K562 (cell line): ENCODE data around the gene UQCC5. TPM values are rescaled to one million over a fixed set of nuclear protein-coding genes. Genes with fewer than 3 reads are reported as not detected.

Source experiments
- ATAC-seq: fragments of 200-7000 bp; cut with Tn5 transposase; 3 replicates; pipeline ENCODE4 v1.9.1; 2020; ENCODE audit warnings: moderate library complexity
- BruUV-seq: library from RNA; stranded (reverse); fragments of 400-500 nt; replicated peaks from 2 replicates; lab custom pipeline; 2021; lab: Mats Ljungman, UMichigan
- CTCF ChIA-PET: fragments of 300-600 bp; formaldehyde crosslinking; extraction: SDS; loops from one replicate; lab custom pipeline; 2021; ENCODE audit warnings: low intra/inter-chr PET ratio; lab: Yijun Ruan, JAX
- POLR2A ChIA-PET: fragments of 300-600, 350-650 bp; sonication (Branson Sonifier 250); formaldehyde crosslinking; extraction: SDS; loops from one replicate; lab custom pipeline; 2021; ENCODE audit warnings: antibody characterized with exemption, inconsistent platforms; lab: Yijun Ruan, JAX
- DNase-seq, 4 experiments: peaks; one replicate each; pipeline versions ENCODE4 v3.0.0 to v3.0.0-alpha.2; 2011 to 2018; ENCODE audit warnings: low spot score in 3 of 4, mixed read lengths in 3 of 4; ENCODE audit errors: extremely low read depth in 1 of 4
- FAIRE-seq: peaks from 2 replicates; lab custom pipeline; 2011; peaks lifted over from hg19 to GRCh38; lab: Jason Lieb, UNC
- H2AFZ ChIP-seq: 2 replicates; pipeline ENCODE4 v1.6.0; 2011; ENCODE audit warnings: low read depth, low read length, control low read depth, inconsistent platforms
- H3K27ac ChIP-seq: fragments of 200-600 bp; 3 replicates; pipeline ENCODE4 v1.8.0; 2011; ENCODE audit warnings: low read depth, mild to moderate bottlenecking, control low read depth, inconsistent platforms, low read length, moderate library complexity, mixed read lengths; ENCODE audit errors: extremely low read depth
- H3K27me3 ChIP-seq, 2 experiments: fragments of 300-600 bp in 1 of 2; 2 replicates in 1 of 2; 3 replicates in 1 of 2; pipeline versions ENCODE4 v1.6.0 to v1.8.0; 2011; ENCODE audit warnings: inconsistent platforms in 2 of 2, low read length in 2 of 2, mild to moderate bottlenecking in 1 of 2, mixed read lengths in 1 of 2, moderate library complexity in 1 of 2; ENCODE audit not compliant: control insufficient read depth in 2 of 2, insufficient read depth in 2 of 2
- H3K36me3 ChIP-seq: fragments of 300-600 bp; 3 replicates; pipeline ENCODE4 v1.8.0; 2011; ENCODE audit warnings: mild to moderate bottlenecking, low read length, inconsistent platforms; ENCODE audit not compliant: control insufficient read depth, insufficient read depth
- H3K4me1 ChIP-seq, 2 experiments: fragments of 200-600 bp in 1 of 2; replicated peaks in 1 of 2; 2 replicates in 1 of 2; 3 replicates in 1 of 2; pipeline versions ENCODE4 v1.5.1 to v1.8.0; 2011; ENCODE audit warnings: inconsistent platforms in 2 of 2, low read length in 2 of 2, mild to moderate bottlenecking in 1 of 2, mixed read lengths in 1 of 2, moderate library complexity in 1 of 2; ENCODE audit not compliant: control insufficient read depth in 2 of 2, insufficient read depth in 2 of 2
- H3K4me2 ChIP-seq: 2 replicates; pipeline ENCODE4 v1.6.1; 2011; ENCODE audit warnings: low read length, control low read depth, inconsistent platforms, mixed read lengths; ENCODE audit not compliant: insufficient read depth
- H3K4me3 ChIP-seq: fragments of 200-600 bp; sonication (generic), shearing (Covaris generic); 2 replicates; pipeline ENCODE4 v1.5.1; 2016; ENCODE audit warnings: control low read depth, inconsistent platforms
- H3K79me2 ChIP-seq: fragments of 200-600 bp; 3 replicates; pipeline ENCODE4 v1.8.0; 2011; ENCODE audit warnings: low read length, inconsistent platforms; ENCODE audit not compliant: control insufficient read depth, insufficient read depth
- H3K9ac ChIP-seq, 2 experiments: 2 replicates each; pipeline versions ENCODE4 v1.6.0 to v1.6.1; 2011; ENCODE audit warnings: low read depth in 2 of 2, low read length in 2 of 2, control low read depth in 1 of 2, inconsistent platforms in 1 of 2, mild to moderate bottlenecking in 1 of 2, mixed read lengths in 1 of 2; ENCODE audit not compliant: insufficient read depth in 1 of 2
- H3K9me1 ChIP-seq: one replicate; pipeline ENCODE4 v1.6.0; 2011; ENCODE audit warnings: inconsistent platforms, mild to moderate bottlenecking, low read length, moderate library complexity; ENCODE audit not compliant: control insufficient read depth, insufficient read depth
- H3K9me3 ChIP-seq: replicated peaks from 2 replicates; pipeline ENCODE4 v1.5.1; 2011; ENCODE audit warnings: low read depth, low read length, inconsistent platforms; ENCODE audit not compliant: control insufficient read depth, insufficient read depth
- H4K20me1 ChIP-seq: replicated peaks from 2 replicates; pipeline ENCODE4 v1.6.1; 2011; ENCODE audit warnings: low read length, inconsistent platforms, mixed read lengths; ENCODE audit not compliant: control insufficient read depth, insufficient read depth
- BRCA1 ChIP-seq, 2 experiments: fragments of 450-650 bp in 1 of 2; sonication (generic) in 1 of 2; formaldehyde crosslinking in 1 of 2; IDR thresholded peaks; 2 replicates each; pipeline versions ENCODE4 v1.5.0 to v1.6.1; 2017 to 2020; ENCODE audit warnings: mild to moderate bottlenecking in 1 of 2, missing genetic modification reagents in 1 of 2
- IRF2 ChIP-seq: sonication (generic); formaldehyde crosslinking; IDR thresholded peaks from 2 replicates; pipeline ENCODE4 v1.8.1; 2022; ENCODE audit warnings: mild to moderate bottlenecking, missing genetic modification reagents
- POLR2G ChIP-seq: fragments of 200-400 bp; formaldehyde crosslinking; IDR thresholded peaks from 2 replicates; pipeline ENCODE4 v1.6.1; 2017; ENCODE audit warnings: low read depth, mild to moderate bottlenecking, antibody characterized with exemption, low read length, moderate library complexity
- WGBS: fragments of 100-300 bp; shearing (Covaris generic); methylation state at CpG from one replicate; pipeline ENCODE4 v1.1.6; 2016; ENCODE audit warnings: low coverage, mixed read lengths; ENCODE audit not compliant: insufficient coverage; ENCODE audit errors: missing lambda C conversion rate; 5-methylcytosine and 5-hydroxymethylcytosine counted together
- in situ Hi-C: fragments of 300-500 bp; cut with MboI; formaldehyde crosslinking; loops from 4 replicates; pipeline ENCODE4 v1.15.0; 2018; ENCODE audit warnings: inconsistent platforms, mixed read lengths
- intact Hi-C: fragments of 100-400 bp; cut with micrococcal nuclease; formaldehyde crosslinking; loops from 2 replicates; pipeline ENCODE4 v1.14.2; 2022
- polyA plus RNA-seq, 8 experiments: library from polyadenylated mRNA; depleted of rRNA in 4 of 8; stranded (reverse) in 5 of 8; unstranded in 3 of 8; fragments of >200 nt; fragmentation: Nextera tagmentation in 2 of 8; fragmentation: Illumina TruSeq in 1 of 8; extraction: Ambion mirVana in 2 of 8; extraction: Trizol in 1 of 8; gene quantifications; 2 replicates each; pipeline versions ENCODE4 v1.2.1 to v1.2.3, GENCODE V29; 2011 to 2014; ENCODE audit warnings: inconsistent platforms in 1 of 8, missing spikeins in 1 of 8
- total RNA-seq, 7 experiments: library from RNA; depleted of rRNA in 6 of 7; stranded (reverse); fragments of >200 nt in 6 of 7; fragmentation: Illumina TruSeq in 2 of 7; extraction: Trizol in 2 of 7; gene quantifications; 2 replicates each; pipeline versions ENCODE4 v1.2.1 to v1.2.3, GENCODE V29; 2011 to 2021; ENCODE audit warnings: low replicate concordance in 1 of 7

The UQCC5 gene
- total and polyA plus RNA-seq, 9 of the 15 experiments (the other 6 are each of a cell fraction or from before 2014, with no cell fraction given) = 10.2 to 55.4 (median 33.8) TPM

DNA sequence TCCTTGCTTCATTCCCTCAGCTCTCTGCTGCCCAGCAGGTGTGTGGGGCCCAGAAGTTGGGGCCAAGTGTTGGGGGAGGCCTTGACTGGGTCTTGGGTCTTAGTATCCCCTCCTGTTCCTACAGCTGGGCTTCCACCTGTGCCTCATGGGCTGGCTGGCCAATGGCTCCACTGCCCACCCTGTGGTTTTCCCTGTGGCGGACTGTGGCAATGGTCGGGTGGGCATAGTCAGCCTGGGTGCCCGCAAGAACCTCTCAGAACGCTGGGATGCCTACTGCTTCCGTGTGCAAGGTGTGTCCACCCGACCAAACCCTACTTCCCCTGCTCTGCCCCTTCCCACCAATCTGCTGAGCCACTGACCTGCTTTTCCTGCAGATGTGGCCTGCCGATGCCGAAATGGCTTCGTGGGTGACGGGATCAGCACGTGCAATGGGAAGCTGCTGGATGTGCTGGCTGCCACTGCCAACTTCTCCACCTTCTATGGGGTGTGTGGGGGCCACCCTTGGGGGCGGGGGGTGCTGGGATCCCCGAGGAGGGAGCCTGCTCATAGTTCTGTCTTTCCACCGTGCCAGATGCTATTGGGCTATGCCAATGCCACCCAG, 13.7 kb upstream of the UQCC5 start:
- no TSS peak for BruUV-seq
- TF ChIP-seq BRCA1 (IDR thresholded peaks at IDR 0.05) (no peak), BRCA1 (CRISPR knock-in tag; IDR thresholded peaks at IDR 0.05) (no peak), POLR2G (peak; percentile 39; the same call in 1 of the 2 replicates), IRF2 (CRISPR knock-in tag) (no peak)
- ChIA-PET POLR2A (no interaction called here), CTCF (no interaction called here)
- intact Hi-C loops (no loop called here), in situ Hi-C loops (no loop called here)
- Histone ChIP-seq H3K9me3 (no peaks in the 10 kb centered on the region), H3K36me3 (peaks cover 42% of the 10 kb centered on the region; the same call in 2 of the 3 replicates), H3K9ac (no peak overlapping the region), H3K27me3 (no peaks in the 10 kb centered on the region), H3K9me1 (no peaks in the 10 kb centered on the region), H3K27ac (no peak overlapping the region), H2AFZ (no peak overlapping the region), H3K4me2 (no peak overlapping the region), H3K79me2 (no peaks in the 10 kb centered on the region), H4K20me1 (no peaks in the 10 kb centered on the region), H3K4me1 (peaks cover 12 to 64% of the 10 kb centered on the region in 2 experiments; a peak in 4 of 5 replicates), H3K4me3 (no peak overlapping the region)
- DNase-seq = no peak
- 79% methylated on average over 9 of the region's 14 CpGs for WGBS
- no peak for FAIRE-seq
- ATAC-seq = no peak
